GM19035 (cell line): Measurements from ENCODE around the gene ZEB2.

ENCODE experiments used
- ATAC-seq: cut with Tn5 transposase; IDR thresholded peaks from one replicate; pipeline ENCODE4 v1.9.1; 2021; ENCODE audit not compliant: unreplicated experiment

ZEB2 gene

GRCh38 chr2:144472046-144472412 lies 47.9 kb downstream of the ZEB2 start:
- no peak for ATAC-seq

GRCh38 chr2:144471305-144472045 lies 48.4 kb downstream of the ZEB2 start:
- peak; percentile 87 for ATAC-seq

DNA sequence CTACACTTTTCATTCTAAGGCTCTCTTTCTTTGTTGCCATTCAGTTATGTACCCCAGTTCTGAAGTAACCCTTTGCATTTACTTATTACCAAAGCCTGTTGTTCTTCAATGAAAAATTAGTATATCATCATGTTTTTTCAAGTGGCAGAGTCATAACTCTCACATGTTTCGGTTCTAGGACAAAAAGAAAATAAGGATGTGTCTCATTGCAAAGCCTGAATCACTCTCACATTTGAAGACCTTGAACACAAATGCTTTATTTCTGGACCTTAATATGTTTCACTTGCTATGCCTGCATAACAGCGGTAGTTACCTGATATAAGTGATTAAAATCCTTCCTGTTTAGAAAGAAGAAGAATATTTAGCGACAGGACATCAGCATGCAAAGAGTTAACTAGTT lies 49.1 kb downstream of the ZEB2 start:
- no peak for ATAC-seq

GRCh38 chr2:144470334-144470733 lies 49.6 kb downstream of the ZEB2 start:
- no peak for ATAC-seq

- no peak for ATAC-seq
These were observed 50.1 kb downstream of the ZEB2 start for GRCh38 chr2:144469798-144470197.

DNA sequence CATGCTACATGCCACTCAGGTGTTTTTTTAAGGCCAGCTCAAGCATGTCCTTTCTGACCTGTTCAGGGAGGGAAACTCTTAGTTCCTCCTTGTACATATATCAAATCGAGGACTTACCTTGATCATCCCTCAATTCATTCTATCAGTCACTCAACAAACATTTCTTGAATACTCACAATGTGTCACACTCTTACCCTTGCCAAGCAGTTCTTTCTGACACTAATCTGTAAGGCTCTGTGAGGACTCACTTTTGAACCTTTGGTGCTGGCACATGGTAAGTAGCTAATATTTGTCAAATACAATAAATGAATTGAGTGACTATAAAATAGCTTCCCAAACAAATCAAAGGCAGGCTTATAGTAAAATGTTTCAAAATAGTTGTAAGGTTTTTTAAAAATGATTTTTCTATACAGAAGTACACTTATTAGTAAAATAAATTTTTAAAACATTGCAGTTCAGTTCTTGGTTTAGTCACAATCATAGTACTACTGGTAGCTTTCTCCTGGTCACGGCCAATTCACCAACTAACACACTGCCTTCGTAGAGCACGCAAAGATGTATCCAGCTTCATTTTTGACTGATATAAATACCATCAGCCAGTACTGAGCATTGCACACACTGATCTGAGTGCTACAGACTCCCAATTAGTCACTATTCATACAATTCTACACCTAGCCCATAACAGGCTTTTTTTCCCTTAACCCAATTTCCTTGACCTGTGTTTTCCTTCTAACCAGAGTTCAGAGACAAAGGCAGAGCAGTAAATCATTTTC lies 50.9 kb downstream of the ZEB2 start:
- ATAC-seq: no peak

DNA sequence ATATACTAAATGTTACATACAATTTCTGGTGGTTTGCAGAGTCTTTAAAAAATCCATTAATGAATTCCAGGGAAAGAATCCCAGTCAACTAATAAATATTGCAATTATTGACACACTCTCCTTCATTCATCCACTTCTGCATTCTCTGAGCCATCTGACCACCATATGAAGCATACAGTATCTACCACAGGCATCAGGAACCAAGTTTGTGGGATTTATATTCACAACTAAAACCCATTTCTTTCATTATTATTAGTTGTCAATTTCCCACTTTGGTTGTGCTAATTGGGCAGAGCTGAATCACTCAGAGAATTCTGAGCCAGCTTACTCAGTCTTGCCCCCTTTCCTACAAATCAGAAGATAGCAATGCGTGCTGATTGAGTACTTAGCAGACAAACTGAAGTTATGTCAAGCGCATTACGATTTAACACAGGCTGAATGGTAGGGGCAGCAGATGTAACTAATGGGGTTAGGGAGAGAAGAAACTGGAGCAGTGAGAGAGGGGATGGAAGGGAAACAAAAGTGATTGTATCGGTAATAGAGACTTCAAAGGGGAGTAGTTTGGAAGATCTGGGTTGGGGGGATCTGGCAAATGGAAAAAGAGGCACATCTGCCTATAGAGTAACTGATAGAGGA lies 52.3 kb downstream of the ZEB2 start:
- ATAC-seq: no peak

- ATAC-seq: no peak
These were observed 53.3 kb downstream of the ZEB2 start for GRCh38 chr2:144466637-144467036.

DNA sequence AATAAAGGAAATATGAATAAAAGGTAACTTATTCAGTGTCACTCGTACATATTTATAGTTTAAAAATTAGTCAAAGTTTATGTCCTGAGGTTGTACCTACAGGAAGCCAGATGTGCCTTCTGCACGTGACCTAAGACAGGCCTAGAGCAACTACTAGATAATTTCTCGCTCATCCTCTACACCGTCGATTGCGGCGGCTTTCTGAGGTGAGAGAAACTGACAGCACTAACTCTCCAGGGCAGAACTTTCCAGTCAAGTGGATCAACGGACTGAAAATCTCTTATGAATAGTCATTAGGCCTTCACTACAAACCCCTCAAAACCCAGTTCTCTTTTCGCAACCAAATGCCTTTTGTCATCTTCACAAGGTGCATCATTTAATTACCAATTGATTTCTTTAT lies 54.2 kb downstream of the ZEB2 start:
- no peak for ATAC-seq

- ATAC-seq: no peak
These were observed 55.2 kb downstream of the ZEB2 start for GRCh38 chr2:144464730-144465129.

- no peak for ATAC-seq
These were observed 56.7 kb downstream of the ZEB2 start for GRCh38 chr2:144463266-144463665.

- no peak for ATAC-seq
These were observed 57.7 kb downstream of the ZEB2 start for GRCh38 chr2:144462266-144462665.

DNA sequence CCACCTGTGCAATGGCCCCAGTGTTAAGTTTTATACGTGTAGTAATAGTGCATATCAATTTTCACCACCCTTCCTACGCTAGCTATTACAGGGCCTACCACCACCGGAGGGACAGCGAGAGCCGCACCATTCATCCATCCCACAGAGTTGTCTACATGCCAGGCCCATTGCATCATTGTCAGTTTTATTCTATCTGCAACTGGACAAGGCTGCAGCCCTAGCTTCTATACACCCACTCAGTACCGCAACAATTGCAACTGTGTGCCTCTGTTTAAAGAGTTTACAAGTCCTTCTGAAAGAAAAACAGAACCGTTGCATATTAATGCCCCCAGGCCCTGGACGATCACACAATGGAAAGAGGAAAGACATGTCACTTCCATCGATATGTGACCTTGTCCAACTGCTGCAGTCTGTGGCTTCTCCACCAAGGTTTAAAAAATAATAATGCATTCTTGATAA lies 58.6 kb downstream of the ZEB2 start:
- no peak for ATAC-seq

GRCh38 chr2:144460727-144461307 lies 59.1 kb downstream of the ZEB2 start:
- ATAC-seq: no peak

GRCh38 chr2:144459937-144460336 lies 60.0 kb downstream of the ZEB2 start:
- no peak for ATAC-seq

DNA sequence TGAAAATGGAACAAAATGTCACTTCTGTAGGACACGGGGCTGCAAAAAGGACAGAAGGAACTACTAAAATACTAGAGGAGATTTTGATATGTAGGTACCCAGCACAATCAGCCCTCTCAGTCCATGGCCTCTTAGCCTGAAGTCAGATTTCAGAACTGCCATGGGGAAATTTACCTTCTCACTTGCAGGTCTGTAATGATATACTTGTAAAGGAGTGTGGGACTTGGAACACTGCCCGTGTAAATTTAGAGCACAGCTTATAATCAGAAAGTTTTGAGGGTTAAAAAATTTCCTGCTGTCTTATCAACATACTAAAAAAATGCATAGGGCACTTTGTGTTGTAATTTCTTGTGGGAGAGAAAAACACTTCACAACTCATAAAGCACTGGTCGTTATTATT lies 60.6 kb downstream of the ZEB2 start:
- no peak for ATAC-seq

- ATAC-seq: no peak
These were observed 61.4 kb downstream of the ZEB2 start for GRCh38 chr2:144458541-144458940.

DNA sequence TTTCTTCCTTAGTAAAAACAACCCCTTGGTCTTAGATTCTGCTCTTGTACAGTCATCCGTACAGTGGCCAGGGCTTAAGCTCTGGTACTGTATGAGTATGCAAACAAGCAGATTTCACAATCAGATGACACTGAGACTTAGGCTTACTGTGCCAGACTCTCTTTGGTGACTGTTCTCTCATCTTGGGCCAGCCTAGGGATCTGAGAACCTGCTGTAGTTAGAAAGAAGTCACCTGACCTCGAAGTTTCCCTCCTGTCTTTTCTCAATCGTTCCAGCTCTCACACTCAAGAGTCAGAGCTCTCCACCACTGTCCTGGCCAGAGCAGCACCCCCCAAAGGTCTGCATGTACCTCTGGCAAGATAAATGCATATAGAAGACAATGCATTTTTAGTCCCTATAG lies 63.2 kb downstream of the ZEB2 start:
- ATAC-seq: peak; percentile 52

- no peak for ATAC-seq
These were observed 63.9 kb downstream of the ZEB2 start for GRCh38 chr2:144455987-144456386.

- peak; percentile 62 for ATAC-seq
These were observed 65.2 kb downstream of the ZEB2 start for GRCh38 chr2:144454466-144455287.
